GM18520 (cell line): ENCODE measurements around the gene CDCA7.
"Not testable (repeated sequence)": the region's sequence is repeated elsewhere in the genome, so short reads cannot be mapped to it uniquely, and the experiment has no call there.

Experiments used
- ATAC-seq: cut with Tn5 transposase; IDR thresholded peaks from one replicate; pipeline ENCODE4 v1.9.1; 2021; ENCODE audit not compliant: unreplicated experiment

CDCA7 gene

GRCh38 chr2:173354582-173355131, at the start of gene CDCA7:
Gene CDCA7 (plus strand): TSS chr2:173354872. CDS start chr2:173354964, 92 bp downstream.
- no peak for ATAC-seq

GRCh38 chr2:173305303-173305702, 49.4 kb upstream of the CDCA7 start:
- ATAC-seq = no peak

GRCh38 chr2:173307293-173307692, 47.4 kb upstream of the CDCA7 start:
- no peak for ATAC-seq

- not testable (repeated sequence) for ATAC-seq
Observed at GRCh38 chr2:173309370-173309769, 45.3 kb upstream of the CDCA7 start.

GRCh38 chr2:173311844-173312606, 42.6 kb upstream of the CDCA7 start:
- ATAC-seq = no peak

GRCh38 chr2:173323371-173323770, 31.3 kb upstream of the CDCA7 start:
- ATAC-seq = no peak

GRCh38 chr2:173326806-173327205, 27.9 kb upstream of the CDCA7 start:
- no peak for ATAC-seq

- no peak for ATAC-seq
Observed at GRCh38 chr2:173327421-173327820, 27.3 kb upstream of the CDCA7 start.

GRCh38 chr2:173333003-173333402, 21.7 kb upstream of the CDCA7 start:
- not testable (repeated sequence) for ATAC-seq

- ATAC-seq = no peak
Observed at GRCh38 chr2:173339807-173340206, 14.9 kb upstream of the CDCA7 start.

GRCh38 chr2:173343921-173344320, 10.8 kb upstream of the CDCA7 start:
- no peak for ATAC-seq

GRCh38 chr2:173346035-173346434, 8.6 kb upstream of the CDCA7 start:
- no peak for ATAC-seq

GRCh38 chr2:173347305-173348168, 7.1 kb upstream of the CDCA7 start:
- no peak for ATAC-seq

- no peak for ATAC-seq
Observed at GRCh38 chr2:173349287-173349686, 5.4 kb upstream of the CDCA7 start.

GRCh38 chr2:173350383-173350782, 4.3 kb upstream of the CDCA7 start:
- ATAC-seq = no peak

- ATAC-seq = no peak
Observed at GRCh38 chr2:173351879-173352278, 2.8 kb upstream of the CDCA7 start.

- ATAC-seq = no peak
Observed at GRCh38 chr2:173353556-173353955, 1.1 kb upstream of the CDCA7 start.

GRCh38 chr2:173354073-173354581, 545 bp upstream of the CDCA7 start:
- ATAC-seq = no peak

GRCh38 chr2:173355132-173355865, 627 bp downstream of the CDCA7 start:
- no peak for ATAC-seq

- ATAC-seq = no peak
Observed at GRCh38 chr2:173355866-173356508, 1.3 kb downstream of the CDCA7 start.
